GM12864 (cell line): ENCODE data around the gene EPB42.

ENCODE experiments used
- DNase-seq: peaks from one replicate; pipeline ENCODE4 v3.0.0-alpha.2; 2011; ENCODE audit warnings: low read depth
- H3K4me3 ChIP-seq: 2 replicates; pipeline ENCODE4 v1.5.1; 2011; ENCODE audit warnings: mild to moderate bottlenecking, low read depth, low read length, control low read depth
- CTCF ChIP-seq: IDR thresholded peaks from 2 replicates; pipeline ENCODE4 v1.5.1; 2011; ENCODE audit warnings: low read depth, mild to moderate bottlenecking, moderate library complexity, low read length, control low read depth, inconsistent platforms; ENCODE audit errors: missing control alignments

Gene EPB42

GRCh38 chr15:43209059-43209824 is 11.6 kb downstream of the EPB42 start:
- no peak for DNase-seq
- TF ChIP-seq CTCF, result peak; percentile 16
- H3K4me3 ChIP-seq, result no peak overlapping the region

- DNase-seq, result no peak
- H3K4me3 ChIP-seq, result no peak overlapping the region
- TF ChIP-seq CTCF, result no peak
Measured at GRCh38 chr15:43208052-43209002, 12.5 kb downstream of the EPB42 start.

GRCh38 chr15:43207024-43207423 is 13.8 kb downstream of the EPB42 start:
- no peak for TF ChIP-seq CTCF
- no peak for DNase-seq

GRCh38 chr15:43206054-43206453 is 14.8 kb downstream of the EPB42 start:
- TF ChIP-seq CTCF, result no peak
- no peak for DNase-seq
- H3K4me3 ChIP-seq, result no peak overlapping the region

More at GRCh38 chr15:43207024-43207423, 13.8 kb downstream of the EPB42 start:
- H3K4me3 ChIP-seq, result no peak overlapping the region

GRCh38 chr15:43204016-43204901 is 16.6 kb downstream of the EPB42 start:
- DNase-seq, result no peak
- peak; percentile 71 for TF ChIP-seq CTCF
- no peak overlapping the region for H3K4me3 ChIP-seq

GRCh38 chr15:43199945-43200488 is 20.8 kb downstream of the EPB42 start:
- H3K4me3 ChIP-seq, result no peak overlapping the region
- no peak for DNase-seq
- no peak for TF ChIP-seq CTCF
